NCI-H1694 treated with DMSO at 0.1 percent for 48 hours (cell line): ENCODE measurements around the gene SH3PXD2B.
"Not testable (repeated sequence)": the region's sequence is repeated elsewhere in the genome, so short reads cannot be mapped to it uniquely, and the experiment has no call there.

Experiments
- DNase-seq: peaks from one replicate; lab custom pipeline; 2025; lab: John Stamatoyannopoulos, UW

The SH3PXD2B gene

DNA sequence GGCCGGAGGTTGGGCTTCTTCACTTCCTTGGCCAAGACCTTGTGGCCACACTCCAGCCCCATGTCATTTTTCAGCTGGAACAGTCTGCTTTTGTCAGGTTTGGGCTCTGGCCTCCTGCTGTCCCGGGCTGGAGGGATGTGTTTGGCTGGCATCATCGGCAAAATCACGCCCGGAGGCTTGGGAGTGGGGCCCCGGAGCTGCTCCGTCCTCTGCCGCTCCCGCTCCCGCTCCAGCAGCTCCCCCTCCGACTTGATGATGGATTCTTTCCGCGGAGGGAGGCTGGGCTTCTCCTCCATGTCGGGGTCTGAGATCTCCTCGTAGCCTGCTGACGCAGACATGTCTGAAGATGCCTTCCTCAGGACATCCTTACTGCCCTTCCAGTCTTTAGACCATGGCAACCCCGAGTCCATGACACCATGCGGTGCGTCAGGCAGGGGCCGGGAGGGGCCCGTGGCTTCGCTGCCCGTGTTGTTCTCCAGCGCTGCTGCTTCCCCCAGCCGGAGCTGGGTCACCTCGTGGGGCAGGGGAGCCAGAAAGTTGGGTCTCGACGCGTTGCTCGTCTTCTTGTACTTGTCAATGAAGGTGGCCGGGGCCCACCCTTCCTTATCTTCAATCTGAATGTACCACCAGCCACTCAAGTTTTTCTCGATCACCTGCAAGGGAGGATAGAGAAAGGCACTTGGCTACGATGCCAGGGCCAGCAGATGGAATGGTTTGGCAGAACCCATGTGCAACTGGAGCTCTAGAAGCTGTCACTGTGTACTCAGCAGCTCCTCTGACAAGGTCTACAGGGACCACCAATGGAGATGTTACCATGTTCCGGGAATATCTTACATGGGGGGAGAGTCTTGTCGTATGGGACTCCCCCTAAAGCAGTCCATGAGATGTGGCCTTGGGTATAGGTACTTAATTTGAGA lies 114.8 kb downstream of the SH3PXD2B start:
- DNase-seq = peak; percentile 14

DNA sequence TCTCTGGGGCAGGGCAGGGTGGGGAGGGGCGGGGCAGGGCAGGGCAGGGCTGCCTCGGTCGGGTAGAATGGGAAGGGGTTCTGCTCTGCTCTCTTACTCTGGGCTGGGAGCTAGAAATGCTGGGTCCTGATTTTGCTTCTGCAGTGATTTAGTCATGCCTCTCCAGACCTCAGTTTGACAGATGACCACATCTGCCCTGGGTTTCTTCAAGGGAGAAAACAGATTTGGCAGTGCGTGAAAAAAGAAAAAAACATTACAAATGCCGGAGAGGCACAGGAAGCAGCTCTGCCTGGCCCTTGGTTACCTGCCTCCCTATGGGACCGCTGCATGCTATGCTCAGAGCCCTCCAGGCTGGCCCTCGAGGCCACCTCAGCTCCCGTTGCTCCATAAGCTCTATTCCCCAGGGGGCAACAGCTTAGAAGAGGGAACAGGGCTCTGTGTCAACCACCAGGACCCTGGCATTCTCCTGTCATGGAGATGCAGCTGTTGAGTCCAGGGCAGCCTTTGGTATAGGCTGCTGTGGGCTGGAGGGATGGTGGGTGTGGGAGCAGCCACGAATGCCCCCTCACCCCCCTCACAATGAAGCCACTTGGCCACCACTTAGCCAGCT lies 117.5 kb downstream of the SH3PXD2B start:
- DNase-seq = peak; percentile 60

DNA sequence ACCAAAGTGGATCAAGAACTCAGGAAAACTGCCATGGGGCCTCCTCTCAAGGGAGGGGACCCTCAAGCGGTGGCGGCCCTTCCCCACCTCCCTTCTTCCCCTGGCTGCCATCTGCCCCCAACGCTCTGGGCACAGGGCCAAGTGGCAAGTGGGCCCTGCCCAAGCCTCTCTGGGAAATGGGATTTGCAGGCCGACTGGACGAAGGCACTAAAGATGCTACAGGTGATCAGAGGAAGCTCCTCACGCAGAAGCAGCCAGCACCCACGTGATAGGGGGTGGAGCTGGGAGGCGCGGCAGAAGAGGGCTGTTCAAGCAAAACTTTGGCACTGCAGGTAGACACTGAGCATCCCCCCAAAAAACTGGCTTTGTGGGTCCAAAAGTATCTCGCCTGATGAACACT lies 118.1 kb downstream of the SH3PXD2B start:
- DNase-seq = no peak

DNA sequence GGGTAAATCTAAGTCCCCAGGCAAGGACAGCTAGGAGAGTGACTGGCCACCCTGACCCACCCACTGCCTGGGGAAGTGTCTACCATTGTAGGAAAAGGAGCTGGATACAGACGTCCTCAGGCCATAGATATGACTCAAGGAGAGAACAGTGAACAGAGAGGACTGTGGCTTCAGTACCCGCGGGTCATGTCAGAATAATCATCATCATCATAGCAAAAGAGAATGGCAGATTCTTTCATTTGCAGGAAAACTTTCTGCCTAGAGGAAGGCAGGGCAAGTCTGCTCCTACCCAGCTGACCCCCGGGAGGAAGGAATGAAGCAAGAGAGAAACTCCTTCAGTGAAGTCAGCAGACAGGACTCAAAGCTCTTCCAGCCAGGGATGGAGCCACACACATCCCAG lies 118.6 kb downstream of the SH3PXD2B start:
- no peak for DNase-seq

DNA sequence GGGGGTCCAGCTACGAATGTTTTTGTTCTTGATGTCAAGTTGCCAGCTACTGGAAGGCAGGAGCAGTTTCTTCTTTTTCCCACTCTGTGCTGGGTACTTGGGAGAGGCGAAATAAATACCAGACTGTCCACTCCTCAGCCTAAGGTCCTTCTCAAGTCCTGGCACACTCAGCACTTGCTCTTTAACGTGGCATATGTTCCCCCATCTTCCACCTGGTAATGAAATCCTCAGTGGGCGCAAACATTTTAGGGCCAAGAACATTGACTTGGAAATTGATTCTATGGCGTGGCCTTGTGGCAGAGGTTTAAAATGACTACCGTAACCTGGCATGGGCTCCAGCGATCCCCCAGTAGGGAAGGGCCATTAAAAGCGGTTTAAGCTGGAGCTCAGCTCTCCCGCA lies 119.7 kb downstream of the SH3PXD2B start:
- DNase-seq = no peak

DNA sequence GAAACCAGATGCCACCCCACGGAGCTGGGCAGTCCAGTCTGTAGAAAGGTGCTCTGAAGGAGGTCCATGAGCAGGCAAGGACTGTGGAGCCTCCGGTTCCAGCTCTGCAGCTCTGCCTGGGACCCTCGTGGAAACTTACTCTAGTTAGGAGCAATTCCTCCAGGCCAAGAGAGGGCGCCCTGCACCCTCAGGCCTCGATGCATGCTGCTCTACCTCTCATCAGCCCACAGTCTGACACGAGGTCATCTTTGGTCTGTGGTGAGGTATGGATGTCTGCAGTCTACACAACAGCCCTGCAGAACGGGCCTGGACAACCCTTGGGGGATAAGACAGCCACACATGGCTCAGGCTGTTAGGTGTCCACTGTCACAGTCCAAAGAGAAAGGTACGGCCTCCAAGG lies 120.1 kb downstream of the SH3PXD2B start:
- no peak for DNase-seq

DNA sequence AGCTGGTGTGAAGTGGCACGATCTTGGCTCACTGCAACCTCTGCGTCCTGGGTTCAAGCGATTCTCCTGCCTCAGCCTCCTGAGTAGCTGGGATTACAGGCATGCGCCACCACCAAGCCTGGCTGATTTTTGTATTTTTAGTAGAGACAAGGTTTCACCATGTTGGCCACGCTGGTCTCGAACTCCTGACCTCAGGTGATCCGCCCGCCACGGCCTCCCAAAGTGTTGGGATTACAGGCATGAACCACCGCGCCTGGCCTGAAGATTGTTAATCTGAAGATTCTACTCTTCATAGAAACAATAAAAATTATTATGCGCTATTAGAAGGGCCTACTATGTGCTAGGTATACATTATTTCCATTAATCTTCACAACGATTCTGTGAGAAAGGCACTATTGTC lies 127.4 kb downstream of the SH3PXD2B start:
- DNase-seq = not testable (repeated sequence)

DNA sequence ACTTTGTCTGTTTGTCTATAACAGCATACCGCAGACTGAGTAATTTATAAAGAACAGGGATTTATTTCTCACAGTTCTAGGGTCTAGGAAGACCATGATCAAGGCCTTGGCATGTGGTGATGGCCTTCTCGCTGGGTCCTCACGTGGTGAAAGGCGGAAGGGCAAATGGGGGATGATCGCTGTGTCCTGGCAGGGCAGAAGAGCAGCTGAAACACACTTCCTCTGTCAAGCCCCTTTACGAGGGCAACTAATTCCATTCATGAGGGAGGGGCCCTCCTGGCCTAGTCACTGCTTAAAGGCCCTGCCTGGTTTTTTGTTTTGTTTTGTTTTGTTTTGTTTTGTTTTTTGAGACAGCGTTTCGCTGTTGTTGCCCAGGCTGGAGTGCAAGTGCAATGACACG lies 128.9 kb downstream of the SH3PXD2B start:
- DNase-seq = no peak

DNA sequence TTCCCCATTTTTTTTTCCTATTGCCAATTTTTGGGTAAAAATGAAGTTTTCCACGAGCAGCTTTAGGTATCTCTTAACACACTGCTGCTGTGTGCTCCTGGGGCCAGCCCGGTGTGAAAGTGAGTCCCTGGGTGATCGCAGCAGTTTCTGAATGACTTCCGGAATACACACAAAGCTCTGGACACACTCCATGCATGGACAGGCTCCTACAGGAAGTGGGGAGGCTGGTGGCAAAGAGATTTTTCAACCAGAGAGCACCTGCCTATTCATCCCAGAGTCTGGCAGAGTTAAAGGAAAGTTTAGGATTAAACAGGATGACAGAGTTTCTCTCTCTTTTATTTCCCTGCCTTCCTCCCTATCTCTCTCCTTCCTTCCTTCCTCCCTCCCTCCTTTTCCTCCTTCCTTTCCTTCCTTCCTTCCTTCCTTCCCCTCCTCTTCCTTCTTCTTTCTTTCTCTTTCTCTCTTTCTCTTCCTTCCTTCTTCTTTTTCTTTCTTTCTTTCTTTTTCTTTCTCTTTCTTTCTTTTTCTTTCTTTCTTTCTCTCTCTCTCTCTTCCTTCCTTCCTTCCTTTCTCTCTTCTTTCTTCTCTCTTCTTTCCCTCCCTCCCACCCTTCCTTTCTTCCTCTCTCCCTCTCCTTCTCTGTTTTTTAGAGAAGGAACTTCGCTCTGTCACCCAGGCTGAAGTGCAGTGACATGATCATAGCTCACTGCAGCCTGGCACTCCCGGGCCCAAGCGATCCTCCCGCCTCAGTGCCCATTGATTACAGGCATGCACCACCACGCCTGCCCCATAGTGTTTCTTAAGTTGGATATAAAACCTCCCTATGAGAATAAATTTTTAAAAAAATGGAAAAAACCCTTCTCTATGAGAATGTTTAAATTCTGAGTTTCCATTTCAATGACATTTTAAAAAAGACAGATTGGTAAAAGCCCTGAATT lies 132.0 kb downstream of the SH3PXD2B start:
- no peak for DNase-seq

DNA sequence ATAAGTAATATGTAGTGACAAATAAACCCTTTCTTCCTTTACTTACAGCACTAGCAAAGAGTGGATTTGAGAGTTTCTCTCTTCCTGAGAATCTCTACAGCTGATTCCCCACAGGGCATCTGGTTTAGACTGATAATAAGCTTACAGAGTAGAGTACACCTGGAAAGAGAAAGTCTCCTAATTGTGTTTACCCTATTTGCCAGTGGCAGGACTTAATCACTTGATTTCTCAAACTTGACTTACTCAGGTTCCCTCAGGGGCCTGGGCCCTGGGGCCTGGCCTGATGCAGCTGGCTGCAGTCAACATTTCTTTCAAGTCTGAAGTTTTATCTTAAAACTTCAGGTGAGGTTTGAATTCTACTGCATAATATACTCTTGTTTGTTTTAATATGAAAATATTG lies 132.7 kb downstream of the SH3PXD2B start:
- DNase-seq = no peak

DNA sequence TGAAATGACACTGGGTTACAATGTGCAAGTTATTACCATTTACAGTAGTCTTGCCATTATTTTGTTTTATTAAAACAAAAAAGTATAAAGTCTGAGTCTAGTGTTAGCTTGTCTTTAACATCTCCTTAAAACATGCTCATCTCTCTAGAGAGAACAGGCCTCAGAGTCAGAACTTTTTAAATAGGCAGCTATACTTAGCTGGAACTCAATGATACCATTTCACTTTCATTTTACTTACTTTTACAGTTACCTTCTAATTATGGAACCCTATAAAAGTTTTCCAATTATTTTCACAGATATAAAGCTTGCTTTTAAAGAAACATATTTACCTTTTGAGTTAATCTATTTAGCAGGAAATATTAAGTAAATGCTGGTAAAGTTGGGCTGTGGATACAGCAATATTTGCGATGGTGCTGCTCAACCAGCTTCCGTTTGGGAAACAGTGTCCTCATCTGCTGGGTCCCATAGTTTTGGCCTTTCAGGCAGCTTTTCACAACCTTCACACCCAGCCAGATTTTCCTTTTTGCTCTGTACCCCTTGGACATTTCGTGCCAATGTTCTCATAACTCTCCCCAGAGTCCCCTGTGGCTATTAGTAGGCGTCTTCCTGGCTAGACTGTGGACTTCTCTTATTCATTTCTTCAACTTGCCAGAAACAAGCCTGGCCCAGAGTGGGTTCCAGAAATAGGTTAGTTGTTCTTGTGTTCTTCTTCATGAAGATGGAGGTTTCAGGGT lies 134.4 kb downstream of the SH3PXD2B start:
- no peak for DNase-seq

DNA sequence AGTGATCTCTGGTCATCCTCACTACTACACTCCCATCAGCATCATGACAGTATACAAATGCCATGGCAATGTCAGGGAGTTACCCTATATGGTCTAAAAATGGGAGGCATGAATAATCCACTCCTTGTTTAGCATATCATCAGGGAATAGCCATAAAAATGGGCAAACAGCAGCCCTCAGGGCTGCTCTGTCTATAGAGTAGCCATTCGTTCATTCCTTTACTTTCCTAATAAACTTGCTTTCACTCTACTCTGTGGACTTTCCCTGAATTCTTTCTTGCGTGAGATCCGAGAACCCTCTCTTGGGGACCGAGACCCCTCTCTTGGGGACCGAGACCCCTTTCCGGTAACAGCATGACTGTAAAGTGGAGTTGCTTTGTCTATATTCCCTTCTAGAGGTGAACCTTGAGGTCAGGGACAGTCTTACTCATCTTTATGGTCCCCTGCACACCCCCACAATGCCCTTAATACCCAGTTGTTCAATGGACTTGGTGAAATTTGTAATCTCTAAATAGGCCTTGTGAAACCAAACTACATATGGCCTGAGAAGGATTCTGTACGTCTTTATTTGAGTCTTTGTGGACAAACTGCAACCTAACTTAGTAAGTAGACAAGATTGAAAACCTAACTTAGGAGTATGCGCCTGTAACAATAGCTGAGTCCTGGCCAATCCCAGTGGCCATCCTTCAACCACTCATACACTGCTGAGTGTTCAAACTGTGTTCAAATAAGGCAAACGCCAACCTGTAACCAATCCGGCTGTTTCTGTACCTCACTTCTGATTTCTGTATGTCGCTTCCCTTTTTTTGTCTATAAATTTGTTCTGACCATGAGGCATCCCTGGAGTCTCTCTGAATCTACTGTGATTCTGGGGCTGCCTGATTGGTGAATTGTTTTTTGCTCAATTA lies 138.5 kb downstream of the SH3PXD2B start:
- DNase-seq = no peak

DNA sequence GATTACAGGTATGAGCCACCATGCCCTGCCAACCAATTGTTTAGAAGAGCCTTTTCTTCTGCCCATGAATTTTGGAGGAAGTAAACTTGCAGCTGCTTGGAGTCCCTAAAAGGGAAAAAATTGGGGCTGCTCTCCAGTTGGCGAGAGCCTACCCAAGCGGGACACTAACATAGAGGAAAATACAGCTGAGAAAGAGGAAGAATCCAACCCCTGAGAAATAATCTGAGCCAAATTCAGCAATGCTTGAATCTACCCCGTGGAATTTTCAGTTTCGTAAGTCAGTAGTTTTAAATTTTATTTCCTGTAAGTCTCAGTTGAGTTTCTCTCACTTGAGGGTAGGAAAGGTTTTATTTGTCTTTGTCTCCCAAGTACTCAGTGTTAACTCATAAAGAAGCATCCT lies 140.4 kb downstream of the SH3PXD2B start:
- DNase-seq = no peak

DNA sequence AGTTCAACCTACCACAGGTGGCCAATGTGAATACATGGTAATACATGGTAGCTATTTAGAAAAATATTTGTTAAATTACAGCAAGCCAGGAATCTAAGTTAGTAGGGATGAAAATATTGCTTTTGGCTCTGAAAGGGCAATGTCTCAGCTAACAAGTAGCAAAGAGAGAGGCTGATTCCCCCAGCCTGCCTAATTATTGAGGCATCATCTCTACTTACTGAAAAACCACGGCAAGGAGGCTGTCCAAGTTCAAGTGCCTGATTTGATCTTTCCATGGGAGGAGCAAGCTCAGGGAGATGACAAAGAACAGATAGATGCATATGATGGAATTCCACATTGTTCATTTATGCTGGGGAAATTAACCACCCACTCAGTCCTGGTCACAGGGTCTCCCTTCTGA lies 142.0 kb downstream of the SH3PXD2B start:
- no peak for DNase-seq

DNA sequence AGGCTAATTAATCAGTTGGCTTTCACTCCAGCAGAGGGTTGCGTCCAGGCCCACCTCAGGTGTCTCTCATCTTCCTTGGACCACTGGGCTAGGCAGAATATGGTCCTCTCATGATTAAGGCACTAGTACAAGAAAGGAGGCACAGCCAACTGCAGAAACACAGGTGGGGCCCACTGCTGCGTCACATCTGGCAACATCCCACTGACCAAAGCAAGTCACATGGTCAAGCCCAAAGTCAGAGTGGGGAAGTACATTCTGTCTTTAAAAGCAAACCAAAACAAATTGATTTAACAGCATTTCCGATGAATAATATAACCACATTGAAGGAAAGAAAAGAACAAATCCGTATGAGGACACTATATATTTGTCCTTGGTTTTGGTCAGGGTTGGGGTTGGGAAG lies 142.7 kb downstream of the SH3PXD2B start:
- DNase-seq = no peak

DNA sequence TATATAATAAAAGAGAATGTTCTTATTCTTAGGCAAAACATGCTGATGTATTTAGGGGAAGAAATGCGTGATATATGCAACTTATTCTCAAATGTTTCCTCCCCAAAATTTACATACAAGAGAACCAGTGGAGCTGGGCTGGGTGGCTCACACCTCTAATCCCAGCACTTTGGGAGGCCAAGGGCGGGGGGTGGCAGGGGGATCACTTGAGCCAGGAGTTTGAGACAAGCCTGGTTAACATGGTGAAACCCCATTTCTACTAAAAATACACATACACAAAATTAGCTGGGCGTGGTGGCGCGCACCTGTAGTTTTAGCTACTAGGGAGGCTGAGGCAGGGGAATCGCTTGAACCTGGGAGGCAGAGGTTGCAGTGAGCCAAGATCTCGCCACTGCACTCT lies 143.3 kb downstream of the SH3PXD2B start:
- no peak for DNase-seq

DNA sequence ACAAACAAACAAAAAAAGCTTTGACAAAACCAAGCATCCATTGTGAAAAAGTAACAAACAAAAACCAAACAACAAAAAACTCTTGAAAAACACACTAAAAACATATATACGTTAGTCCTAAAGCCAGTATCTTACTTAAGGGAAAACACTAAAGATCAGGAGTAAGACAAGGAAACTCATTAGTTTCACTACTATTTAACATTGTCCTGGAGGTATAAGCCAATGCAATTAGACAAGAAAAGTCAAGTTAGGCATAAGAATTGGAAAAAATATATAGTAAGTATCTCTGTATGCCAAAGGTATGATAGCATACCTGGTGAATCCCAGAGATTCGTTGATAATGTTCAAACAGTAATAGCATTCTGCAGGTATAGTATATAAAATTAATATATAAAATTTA lies 148.9 kb downstream of the SH3PXD2B start:
- no peak for DNase-seq

DNA sequence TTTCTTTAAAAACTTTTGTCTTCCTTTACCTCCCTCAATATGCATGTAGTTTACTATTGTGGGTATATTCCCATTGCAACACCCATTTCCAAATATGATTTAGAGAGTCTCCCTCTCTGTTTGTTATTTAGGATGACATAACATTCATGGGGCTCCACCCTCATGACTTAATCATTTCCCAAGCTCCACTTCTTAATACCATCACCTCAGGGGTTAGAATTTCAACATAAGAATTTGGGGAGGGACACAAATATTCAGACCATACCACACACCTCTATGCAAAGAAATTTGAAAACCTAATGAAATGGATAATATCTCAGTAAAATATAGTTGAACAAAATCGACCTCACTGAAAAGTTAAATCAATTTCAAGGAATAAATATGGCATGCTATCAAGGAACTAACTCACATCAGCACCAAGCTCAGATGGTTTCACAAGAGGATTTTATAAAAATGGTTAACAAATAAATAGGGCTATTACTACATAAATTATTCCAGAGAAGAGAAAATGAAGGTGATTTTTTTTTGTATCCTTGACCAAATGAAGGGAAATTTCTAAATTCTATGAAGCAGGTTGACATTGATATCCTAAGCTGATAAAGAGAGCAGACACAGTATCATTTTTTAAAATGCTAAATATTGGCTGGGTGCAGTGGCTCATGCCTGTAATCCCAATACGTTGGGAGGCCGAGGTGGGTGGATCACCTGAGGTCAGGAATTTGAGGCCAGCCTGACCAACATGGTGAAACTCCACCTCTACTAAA lies 150.6 kb downstream of the SH3PXD2B start:
- no peak for DNase-seq

DNA sequence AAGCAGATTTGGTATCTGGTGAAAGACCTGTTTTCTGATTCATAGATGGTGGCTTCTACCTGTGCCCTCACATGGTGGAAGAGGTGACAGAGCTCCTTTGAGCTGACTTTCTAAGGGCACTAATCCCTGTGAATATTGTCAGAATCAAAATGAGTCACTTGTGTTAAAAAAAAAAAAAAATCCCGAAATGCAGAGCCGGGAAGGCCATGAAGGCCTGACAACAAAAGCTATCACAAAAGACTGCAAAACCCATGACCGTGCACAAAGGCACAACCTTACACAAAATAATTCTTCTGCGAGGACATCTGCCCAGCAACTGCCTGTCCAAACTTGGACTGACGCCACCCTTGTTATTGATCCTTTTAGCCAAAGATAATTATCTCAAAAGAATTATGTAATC lies 151.2 kb downstream of the SH3PXD2B start:
- DNase-seq = no peak
